Neural progenitor cell (in vitro differentiated cells): ENCODE results near the gene RBM19.

ENCODE experiments used
- EZH2 ChIP-seq: fragments of 200-600 bp; sonication (generic); IDR thresholded peaks from 2 replicates; pipeline ENCODE4 v1.6.1; 2017; ENCODE audit warnings: antibody characterized with exemption, mild to moderate bottlenecking, moderate library complexity
- EZH2phosphoT487 ChIP-seq: fragments of 200-600 bp; sonication (generic); IDR thresholded peaks from 2 replicates; pipeline ENCODE4 v1.6.1; 2017; ENCODE audit warnings: antibody characterized with exemption
- TF ChIP-seq, protein P1 (sequence below): fragments of 200-600 bp; sonication (generic); IDR thresholded peaks from 2 replicates; pipeline ENCODE4 v1.5.1; 2017; ENCODE audit warnings: antibody characterized with exemption, mild to moderate bottlenecking

DNA sequence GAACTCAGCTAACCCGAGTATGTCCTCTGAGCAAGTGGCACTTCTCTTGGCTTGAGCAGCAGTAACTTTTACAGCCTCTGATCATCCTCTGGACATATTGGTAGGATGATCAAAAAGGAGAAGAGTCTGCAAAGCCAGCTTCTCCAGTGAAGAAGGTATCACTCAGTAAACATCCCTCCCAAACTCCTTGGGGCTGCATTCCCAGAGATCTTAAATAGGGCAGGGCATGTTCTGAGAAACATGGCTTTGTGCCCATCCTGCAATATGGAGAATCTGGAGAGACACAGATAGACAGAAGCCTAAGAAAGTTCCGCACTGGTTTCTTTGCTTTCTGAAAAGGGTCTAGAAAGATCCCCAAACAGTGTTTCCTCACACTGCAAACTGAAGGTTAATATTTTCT is 65.4 kb downstream of the RBM19 start:
- TF ChIP-seq, protein P1, sequence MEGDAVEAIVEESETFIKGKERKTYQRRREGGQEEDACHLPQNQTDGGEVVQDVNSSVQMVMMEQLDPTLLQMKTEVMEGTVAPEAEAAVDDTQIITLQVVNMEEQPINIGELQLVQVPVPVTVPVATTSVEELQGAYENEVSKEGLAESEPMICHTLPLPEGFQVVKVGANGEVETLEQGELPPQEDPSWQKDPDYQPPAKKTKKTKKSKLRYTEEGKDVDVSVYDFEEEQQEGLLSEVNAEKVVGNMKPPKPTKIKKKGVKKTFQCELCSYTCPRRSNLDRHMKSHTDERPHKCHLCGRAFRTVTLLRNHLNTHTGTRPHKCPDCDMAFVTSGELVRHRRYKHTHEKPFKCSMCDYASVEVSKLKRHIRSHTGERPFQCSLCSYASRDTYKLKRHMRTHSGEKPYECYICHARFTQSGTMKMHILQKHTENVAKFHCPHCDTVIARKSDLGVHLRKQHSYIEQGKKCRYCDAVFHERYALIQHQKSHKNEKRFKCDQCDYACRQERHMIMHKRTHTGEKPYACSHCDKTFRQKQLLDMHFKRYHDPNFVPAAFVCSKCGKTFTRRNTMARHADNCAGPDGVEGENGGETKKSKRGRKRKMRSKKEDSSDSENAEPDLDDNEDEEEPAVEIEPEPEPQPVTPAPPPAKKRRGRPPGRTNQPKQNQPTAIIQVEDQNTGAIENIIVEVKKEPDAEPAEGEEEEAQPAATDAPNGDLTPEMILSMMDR = no peak
- TF ChIP-seq EZH2phosphoT487 = no peak
- no peak for TF ChIP-seq EZH2
